HG03025 (cell line): Measurements from ENCODE around the gene CCNY.

Experiments used
- ATAC-seq: cut with Tn5 transposase; IDR thresholded peaks from one replicate; pipeline ENCODE4 v1.9.1; 2021; ENCODE audit warnings: mild to moderate bottlenecking, moderate library complexity; ENCODE audit not compliant: unreplicated experiment, low FRiP score

The CCNY gene

DNA sequence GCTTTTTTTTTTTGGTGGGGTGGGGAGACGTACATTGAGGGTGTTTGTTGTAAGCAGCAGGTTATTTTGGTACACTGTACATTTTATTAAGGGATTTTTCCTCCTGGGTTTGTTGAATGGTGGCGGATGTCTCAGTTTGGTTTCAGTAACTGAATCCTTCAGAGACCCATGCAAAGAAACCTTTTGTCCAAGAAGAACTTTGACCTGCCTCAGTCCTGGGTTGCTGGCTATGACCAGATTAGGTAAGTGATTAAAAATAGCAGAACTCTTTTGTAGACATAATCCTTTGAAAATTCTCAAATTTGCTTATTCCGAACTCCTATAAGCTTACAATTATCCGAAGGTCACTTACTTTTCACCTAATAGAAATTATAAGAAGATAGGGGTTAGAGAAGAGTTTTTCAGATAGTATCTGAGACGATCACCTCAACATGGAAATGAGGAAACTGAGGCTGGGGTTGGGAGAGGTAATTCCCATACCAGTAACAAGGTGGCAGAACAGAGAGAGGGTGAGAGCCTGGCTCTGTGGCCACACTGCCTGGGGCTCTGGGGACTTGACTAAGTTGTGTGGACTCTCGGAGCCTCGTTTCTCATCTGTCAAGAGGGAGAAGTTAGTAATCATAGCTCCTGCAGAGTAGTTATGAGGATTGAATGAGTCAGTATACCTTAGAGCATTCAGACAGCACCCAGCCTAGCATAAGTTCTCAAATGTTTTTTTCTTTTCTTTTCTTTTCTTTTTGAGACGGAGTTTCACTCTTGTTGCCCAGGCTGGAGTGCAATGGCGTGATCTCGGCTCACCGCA lies 87.4 kb downstream of the CCNY start:
- ATAC-seq, result no peak

GRCh38 chr10:35424680-35425285 lies 88.5 kb downstream of the CCNY start:
- no peak for ATAC-seq

DNA sequence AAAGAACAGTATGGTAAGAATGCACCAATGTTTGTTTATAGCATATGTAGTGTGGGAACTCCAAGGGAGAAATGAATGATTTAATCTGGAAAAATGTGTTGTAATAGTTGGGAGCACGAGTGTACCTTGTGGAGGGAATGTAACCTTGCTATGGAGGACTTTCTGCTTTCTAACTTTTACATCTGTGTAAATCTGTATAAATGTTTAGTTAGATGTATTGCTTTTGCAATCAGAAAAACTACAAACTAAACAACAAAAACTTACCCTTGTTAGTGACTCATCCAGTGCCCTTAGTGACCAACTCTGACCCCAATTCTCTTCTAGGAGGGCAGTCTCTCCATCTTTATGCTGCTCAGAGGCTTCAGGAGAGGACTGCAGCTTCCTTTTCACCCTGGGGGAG lies 89.3 kb downstream of the CCNY start:
- ATAC-seq, result no peak

DNA sequence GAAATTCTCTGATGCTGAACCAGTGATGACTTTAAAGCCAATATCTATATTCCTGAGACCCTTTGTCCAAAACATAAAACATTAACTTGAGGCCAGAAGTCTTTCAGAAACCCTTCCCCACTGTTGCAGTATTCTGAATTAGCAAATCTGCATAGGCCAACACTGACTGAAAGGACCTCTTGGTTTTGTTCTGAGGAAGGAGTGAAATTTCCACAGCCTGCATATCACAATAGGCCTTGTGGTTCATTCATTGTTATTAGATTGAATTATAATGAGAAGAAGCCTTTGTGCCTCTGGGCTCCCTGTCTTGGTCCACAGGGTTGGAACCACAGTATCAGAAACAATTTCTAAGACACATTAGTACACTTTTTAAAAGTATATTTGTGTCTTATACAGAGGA lies 90.3 kb downstream of the CCNY start:
- no peak for ATAC-seq

GRCh38 chr10:35427543-35427942 lies 91.2 kb downstream of the CCNY start:
- no peak for ATAC-seq

GRCh38 chr10:35428521-35428920 lies 92.2 kb downstream of the CCNY start:
- no peak for ATAC-seq

- ATAC-seq, result no peak
Observed at GRCh38 chr10:35432781-35433338, 96.6 kb downstream of the CCNY start.

DNA sequence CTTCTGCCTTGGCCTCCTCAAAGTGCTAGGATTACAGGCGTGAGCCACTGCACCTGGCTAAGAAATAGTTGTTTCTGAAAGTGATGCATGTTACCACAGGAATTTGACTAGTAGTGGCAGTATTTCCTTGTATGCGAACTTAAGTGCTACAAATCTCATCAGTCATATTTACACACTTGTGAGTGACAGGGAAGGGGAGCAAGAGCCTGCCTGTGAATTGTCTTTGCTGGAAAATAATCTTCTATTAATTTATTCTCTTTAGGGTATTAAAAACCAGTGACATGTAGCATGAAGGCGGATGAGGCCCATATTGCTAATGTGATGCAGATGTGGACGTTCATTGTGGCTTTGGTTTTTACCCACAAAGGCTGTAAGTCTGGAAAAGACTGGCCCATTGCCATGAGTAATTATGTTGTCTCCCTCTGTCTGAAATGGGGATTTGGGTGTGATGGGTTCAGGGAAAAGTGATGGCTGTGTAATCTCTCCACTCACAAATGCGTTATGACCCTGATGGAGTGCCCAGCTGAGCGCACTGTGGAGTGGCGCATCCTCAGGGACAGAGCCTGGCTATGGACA lies 97.6 kb downstream of the CCNY start:
- ATAC-seq, result no peak

DNA sequence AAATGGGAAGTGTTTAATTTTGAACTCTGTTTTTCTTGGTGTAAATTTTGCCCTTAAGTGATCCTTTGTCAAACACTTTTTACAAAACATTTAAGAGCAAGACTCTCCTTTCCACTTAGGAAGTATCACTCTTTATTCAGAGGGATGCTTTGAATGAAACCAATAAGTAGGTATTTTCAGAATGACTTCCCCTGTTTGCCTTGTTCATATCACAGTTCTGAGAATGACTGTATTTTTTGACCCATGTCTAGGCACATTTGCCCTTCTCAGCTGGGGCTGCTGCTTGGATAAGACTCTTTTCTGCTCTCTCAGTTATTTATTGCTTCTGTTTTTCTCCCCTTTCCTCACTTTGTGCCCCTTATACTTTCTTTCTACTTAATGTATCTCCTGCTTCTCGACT lies 98.2 kb downstream of the CCNY start:
- ATAC-seq, result no peak

DNA sequence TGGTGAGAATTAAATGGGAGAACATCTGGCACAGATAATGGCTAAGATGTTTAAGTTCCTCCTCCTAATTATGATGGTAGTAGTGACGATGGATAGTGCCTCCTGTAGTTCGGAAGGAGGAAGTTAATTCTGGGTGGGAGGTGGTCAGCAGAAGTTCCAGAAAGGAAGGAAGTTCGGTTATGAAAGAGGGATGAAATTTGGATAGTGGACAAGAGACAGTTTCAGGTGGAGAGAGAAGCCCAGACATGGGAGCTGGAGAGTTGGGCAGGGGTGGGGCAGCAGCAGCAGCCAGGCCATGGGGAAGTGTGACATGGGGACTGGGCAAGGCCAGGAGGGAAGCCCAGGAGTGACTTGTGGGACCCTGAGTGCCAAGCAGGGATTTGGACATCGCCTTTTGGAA lies 99.5 kb downstream of the CCNY start:
- no peak for ATAC-seq

DNA sequence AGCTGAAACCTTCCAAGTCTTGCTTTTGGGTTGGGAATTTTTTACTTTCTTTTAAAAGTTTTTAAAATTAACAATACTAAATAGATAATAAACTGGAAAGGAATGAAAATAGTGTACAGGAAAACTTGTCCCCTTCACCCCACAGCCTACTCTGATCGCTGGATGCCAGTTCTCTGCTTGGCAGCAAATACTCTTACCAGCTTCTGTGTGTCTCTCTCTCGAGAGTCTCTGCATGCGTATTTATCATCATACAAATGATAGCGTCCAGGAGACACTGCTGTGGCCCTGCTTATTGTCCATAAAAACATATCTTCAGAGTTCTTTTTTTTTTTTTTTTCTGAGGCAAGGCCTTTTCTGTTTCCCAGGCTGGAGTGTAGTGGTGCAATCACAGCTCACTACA lies 101.5 kb downstream of the CCNY start:
- ATAC-seq, result no peak

- ATAC-seq, result no peak
Observed at GRCh38 chr10:35438718-35439571, 102.6 kb downstream of the CCNY start.

GRCh38 chr10:35440016-35440415 lies 103.7 kb downstream of the CCNY start:
- ATAC-seq, result no peak

GRCh38 chr10:35442028-35442427 lies 105.7 kb downstream of the CCNY start:
- no peak for ATAC-seq

GRCh38 chr10:35442592-35442991 lies 106.3 kb downstream of the CCNY start:
- no peak for ATAC-seq

GRCh38 chr10:35443858-35444257 lies 107.5 kb downstream of the CCNY start:
- no peak for ATAC-seq

GRCh38 chr10:35445150-35445884 lies 109.0 kb downstream of the CCNY start:
- ATAC-seq, result no peak

- no peak for ATAC-seq
Observed at GRCh38 chr10:35446439-35446838, 110.1 kb downstream of the CCNY start.

GRCh38 chr10:35447693-35448407 lies 111.5 kb downstream of the CCNY start:
- no peak for ATAC-seq
